Gastrocnemius medialis (tissue), 4 donors: ENCODE data around the gene SH3BP2. TPM values are rescaled to one million over a fixed set of nuclear protein-coding genes. Genes with fewer than 3 reads are reported as not detected.

Experiments
- ATAC-seq, 2 donors: fragments of 150-250 bp; one replicate each; pipeline ENCODE4 v1.9.1; 2016
- DNase-seq, 2 donors: peaks; one replicate each; pipeline ENCODE4 v3.0.0-alpha.2; 2019
- H3K27ac ChIP-seq, 4 donors: fragments of 200-600 bp; sonication (generic); 1 replicate in 1 of 4; 2 replicates in 3 of 4; pipeline ENCODE4 v1.5.1; 2016 to 2018; ENCODE audit warnings: mild to moderate bottlenecking in 2 of 4, moderate library complexity in 1 of 4
- H3K27me3 ChIP-seq, 3 donors: fragments of 200-600 bp; sonication (generic) in 2 of 3; 1 replicate in 1 of 3; 2 replicates in 2 of 3; pipeline versions ENCODE4 v1.5.1 to v1.6.0; 2016 to 2019; ENCODE audit warnings: mild to moderate bottlenecking in 1 of 3, moderate library complexity in 1 of 3
- H3K36me3 ChIP-seq, 2 donors: fragments of 200-600 bp; sonication (generic) in 1 of 2; one replicate each; pipeline ENCODE4 v1.5.1; 2017 to 2018
- H3K4me1 ChIP-seq, 2 donors: fragments of 200-600 bp; sonication (generic) in 1 of 2; one replicate each; pipeline ENCODE4 v1.5.1; 2016 to 2017; ENCODE audit warnings: mild to moderate bottlenecking in 2 of 2
- H3K4me3 ChIP-seq, 4 donors: fragments of 200-600 bp; sonication (generic) in 3 of 4; 1 replicate in 1 of 4; 2 replicates in 3 of 4; pipeline ENCODE4 v1.5.1; 2016 to 2019; ENCODE audit warnings: mild to moderate bottlenecking in 2 of 4
- H3K9me3 ChIP-seq, 3 donors: fragments of 200-600 bp; sonication (generic) in 2 of 3; 1 replicate in 1 of 3; 2 replicates in 2 of 3; pipeline ENCODE4 v1.5.1; 2016 to 2019
- CTCF ChIP-seq, 5 experiments: fragments of 450-650 bp in 3 of 5; fragments of 200-600 bp in 2 of 5; sonication (generic) in 2 of 5; IDR thresholded peaks in 4 of 5; conservative IDR thresholded peaks in 1 of 5; 1 replicate in 4 of 5; 2 replicates in 1 of 5; pipeline ENCODE4 v1.5.1; 2016 to 2019; ENCODE audit warnings: antibody characterized with exemption in 5 of 5, mild to moderate bottlenecking in 3 of 5, moderate library complexity in 3 of 5
- POLR2A ChIP-seq, 2 donors: fragments of 450-650 bp; IDR thresholded peaks; one replicate each; pipeline ENCODE4 v1.6.1; 2017; ENCODE audit warnings: antibody characterized with exemption in 2 of 2, mild to moderate bottlenecking in 2 of 2, moderate library complexity in 2 of 2
- in situ Hi-C, 4 donors: fragments of 200-750 bp; cut with MboI; loops; one replicate each; pipeline versions ENCODE4 v1.15.0 to v1.8.0; 2017; ENCODE audit warnings: low sequenced_read_pairs in 4 of 4
- intact Hi-C: fragments of 100-400 bp; cut with DNase I; formaldehyde crosslinking; loops from one replicate; pipeline ENCODE4 v1.15.1; 2023; ENCODE audit warnings: low total_unique reads
- total RNA-seq, 4 donors: library from RNA; depleted of rRNA; stranded (reverse); fragments of >200 nt; gene quantifications; one replicate each; pipeline versions ENCODE4 v1.1.0 to v1.2.3, GENCODE V29; 2016

SH3BP2 gene
- total RNA-seq, 4 donors from 2014 or later, result 4.8 to 21.5 (median 12.0) TPM

DNA sequence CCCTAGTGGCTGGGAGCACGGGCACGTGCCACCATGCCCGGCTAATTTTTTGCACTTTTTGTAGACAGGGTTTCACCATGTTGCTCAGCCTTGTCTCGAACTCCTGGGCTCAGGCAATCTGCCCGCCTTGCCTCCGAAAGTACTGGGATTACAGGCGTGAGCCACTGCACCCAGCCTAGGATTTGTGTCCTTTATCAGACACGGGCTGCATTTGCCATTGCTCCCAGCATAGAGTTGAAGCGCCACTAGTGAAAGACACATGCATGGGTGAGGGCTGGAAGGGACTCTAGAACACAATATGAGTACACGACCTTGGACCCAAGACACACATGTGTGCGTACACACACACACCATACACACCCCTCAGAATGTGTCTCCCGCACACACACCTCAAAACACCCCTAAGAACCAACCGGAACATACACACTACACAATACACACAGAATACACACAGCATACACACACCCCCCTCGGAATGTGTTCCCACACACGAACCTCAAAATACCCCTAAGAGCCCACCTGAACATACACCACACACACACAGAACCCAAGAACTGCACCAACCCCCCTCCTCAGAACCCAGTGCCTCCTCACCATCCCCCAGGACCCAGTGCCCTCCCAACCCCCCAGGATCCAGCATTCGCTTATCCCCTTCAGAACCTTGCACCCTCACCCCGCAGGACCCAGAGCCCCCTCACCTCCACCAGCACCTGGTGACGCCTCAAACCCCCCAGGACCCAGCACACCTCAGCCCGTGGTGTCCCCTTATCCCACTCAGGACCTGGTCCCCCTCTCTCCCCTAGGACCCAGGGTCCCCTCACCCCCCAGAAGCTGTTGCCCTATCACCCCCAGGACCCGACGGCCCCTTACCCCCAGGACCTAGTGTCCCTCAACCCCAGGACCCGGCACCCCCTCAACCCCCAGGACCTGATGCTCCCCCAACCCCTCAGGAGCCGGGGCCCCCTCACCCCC, 37.8 kb upstream of the SH3BP2 start:
- DNase-seq, result no peak
- Histone ChIP-seq H3K27ac (peak overlapping the region; percentile 72 to 87 (median 84)), H3K4me1 (peaks cover 12 to 23% of the 10 kb centered on the region in 2 donors), H3K4me3 (peak overlapping the region; percentile 68 to 91 (median 81)), H3K27me3 (no peaks in the 10 kb centered on the region), H3K36me3 (no peaks in the 10 kb centered on the region), H3K9me3 (no peaks in the 10 kb centered on the region)
- intact Hi-C loops, result loop anchor here (5.0 to 10.0 kb wide), 3 partner anchors 87 to 490 kb away; partner anchors contain the start of genes ADD1, CFAP99, MXD4 and ZFYVE28
- in situ Hi-C loops, result loop anchor here in 1 of 4 donors (25.0 kb wide), 1 partner anchor 182 kb away; no protein-coding TSS in a partner anchor
- ATAC-seq, result no peak
- no peak for TF ChIP-seq CTCF (IDR thresholded peaks at IDR 0.05 in 4 of 5, conservative IDR thresholded peaks at IDR 0.05 in 1 of 5)
- no peak for TF ChIP-seq POLR2A (IDR thresholded peaks at IDR 0.05)

- Histone ChIP-seq H3K9me3 (no peaks in the 10 kb centered on the region), H3K4me3 (peak within 1 kb of the TSS; percentile 68 to 91 (median 81)), H3K27ac (peak within 1 kb of the TSS; percentile 72 to 87 (median 84)), H3K36me3 (no peaks in the 10 kb centered on the region), H3K4me1 (peaks cover 12 to 19% of the 10 kb centered on the region in 2 donors), H3K27me3 (no peaks in the 10 kb centered on the region)
- DNase-seq, result peak; percentile 77
- in situ Hi-C loops, result loop anchor here in 1 of 4 donors (25.0 kb wide), 1 partner anchor 181 kb away; no protein-coding TSS in a partner anchor
- intact Hi-C loops, result loop anchor here (2.0 to 10.0 kb wide), 5 partner anchors 86 to 491 kb away; partner anchors contain the start of genes ADD1, CFAP99, GRK4 and MXD4
- peak in 4 of 5 experiments; percentile 47 to 65 (median 56) for TF ChIP-seq CTCF (IDR thresholded peaks at IDR 0.05 in 4 of 5, conservative IDR thresholded peaks at IDR 0.05 in 1 of 5)
- peak; percentile 62 to 79 for TF ChIP-seq POLR2A (IDR thresholded peaks at IDR 0.05)
- peak; percentile 72 to 85 for ATAC-seq
Observed at GRCh38 chr4:2755821-2756690, 36.8 kb upstream of the SH3BP2 start, which contains the start of gene TNIP2. Gene TNIP2 (minus strand): TSS chr4:2756336. CDS start chr4:2756289, 47 bp downstream.

GRCh38 chr4:2756691-2757350, 36.1 kb upstream of the SH3BP2 start:
- Histone ChIP-seq H3K9me3 (no peaks in the 10 kb centered on the region), H3K36me3 (no peaks in the 10 kb centered on the region), H3K27ac (peak overlapping the region; percentile 72 to 87 (median 82)), H3K27me3 (no peaks in the 10 kb centered on the region), H3K4me1 (peaks cover 12 to 14% of the 10 kb centered on the region in 2 donors), H3K4me3 (peak overlapping the region; percentile 46 to 90 (median 66))
- no peak for DNase-seq
- ATAC-seq, result no peak
- in situ Hi-C loops (loop anchor here in 1 of 4 donors (25.0 kb wide), 1 partner anchor 180 kb away; no protein-coding TSS in a partner anchor), intact Hi-C loops (loop anchor here (2.0 to 10.0 kb wide), 5 partner anchors 85 to 492 kb away; partner anchors contain the start of genes ADD1, CFAP99, GRK4 and MXD4)
- no peak for TF ChIP-seq POLR2A (IDR thresholded peaks at IDR 0.05)
- no peak for TF ChIP-seq CTCF (IDR thresholded peaks at IDR 0.05 in 4 of 5, conservative IDR thresholded peaks at IDR 0.05 in 1 of 5)
